ENCODE data around the gene ALAS1. TPM values are rescaled to one million over a fixed set of nuclear protein-coding genes. Genes with fewer than 3 reads are reported as not detected.
A peak's percentile ranks its signal among the peaks of the same experiment; 100 is the strongest.

The ALAS1 gene
- total RNA-seq, 4 donors from 2014 or later: 30.0 to 50.8 (median 35.8) TPM

DNA sequence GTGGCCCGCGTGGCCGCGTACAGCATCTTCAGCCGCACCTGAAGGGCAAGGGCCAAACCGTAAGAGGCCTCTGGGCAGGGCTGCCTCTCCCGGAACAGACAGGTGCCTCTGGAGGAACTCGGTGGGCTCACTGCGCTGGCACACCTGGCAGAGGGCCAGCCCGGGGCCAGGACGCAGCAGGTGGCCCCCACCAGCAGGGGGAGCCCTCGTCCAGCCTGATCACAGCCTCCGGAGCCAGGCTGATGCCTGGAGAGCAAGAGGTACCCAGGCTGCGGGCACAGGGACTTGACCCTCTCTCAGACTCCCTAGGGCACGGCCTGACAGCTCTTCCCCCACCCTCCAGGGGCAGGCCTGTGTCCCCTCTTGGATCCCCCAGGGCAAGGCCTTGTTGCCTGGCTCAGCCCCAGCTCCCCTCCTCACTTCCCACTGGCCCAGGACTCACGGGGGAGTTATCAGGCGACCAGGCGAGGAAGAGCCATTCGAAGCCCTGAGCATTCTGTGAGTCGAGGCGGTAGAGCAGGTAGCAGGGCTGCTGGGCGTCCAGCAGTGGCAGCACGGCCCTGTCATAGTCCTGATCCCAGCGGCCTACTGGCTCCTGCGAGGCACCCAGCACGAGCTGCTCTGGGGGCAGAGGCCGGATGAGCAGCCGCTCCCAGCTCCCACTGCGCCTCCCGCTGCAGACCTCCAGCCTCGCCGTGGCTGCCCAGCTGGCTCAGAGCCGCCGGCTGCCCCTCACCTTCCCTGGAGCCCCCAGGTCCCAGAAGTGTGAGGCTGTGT lies 33.7 kb downstream of the ALAS1 start:
- Histone ChIP-seq H3K4me3 (no peak overlapping the region), H3K27me3 (no peaks in the 10 kb centered on the region), H3K9me3 (no peaks in the 10 kb centered on the region), H3K36me3 (peaks cover 0 to 84% of the 10 kb centered on the region in 2 donors), H3K27ac (peak overlapping the region in 1 of 4 donors; percentile 1), H3K4me1 (peaks cover 0 to 56% (median 18%) of the 10 kb centered on the region in 3 donors)
- TF ChIP-seq CTCF (IDR thresholded peaks at IDR 0.05) (peak in 3 of 4 experiments; percentile 88 to 92 (median 92)), POLR2AphosphoS5 (IDR thresholded peaks at IDR 0.05) (peak; percentile 58), POLR2A (IDR thresholded peaks at IDR 0.05) (no peak)
- no CpG with 5 or more reads among the region's 34 CpGs for WGBS, 2 donors (ENCODE audit: low coverage in 1 of 2)
- peak; percentile 65 for ATAC-seq

DNA sequence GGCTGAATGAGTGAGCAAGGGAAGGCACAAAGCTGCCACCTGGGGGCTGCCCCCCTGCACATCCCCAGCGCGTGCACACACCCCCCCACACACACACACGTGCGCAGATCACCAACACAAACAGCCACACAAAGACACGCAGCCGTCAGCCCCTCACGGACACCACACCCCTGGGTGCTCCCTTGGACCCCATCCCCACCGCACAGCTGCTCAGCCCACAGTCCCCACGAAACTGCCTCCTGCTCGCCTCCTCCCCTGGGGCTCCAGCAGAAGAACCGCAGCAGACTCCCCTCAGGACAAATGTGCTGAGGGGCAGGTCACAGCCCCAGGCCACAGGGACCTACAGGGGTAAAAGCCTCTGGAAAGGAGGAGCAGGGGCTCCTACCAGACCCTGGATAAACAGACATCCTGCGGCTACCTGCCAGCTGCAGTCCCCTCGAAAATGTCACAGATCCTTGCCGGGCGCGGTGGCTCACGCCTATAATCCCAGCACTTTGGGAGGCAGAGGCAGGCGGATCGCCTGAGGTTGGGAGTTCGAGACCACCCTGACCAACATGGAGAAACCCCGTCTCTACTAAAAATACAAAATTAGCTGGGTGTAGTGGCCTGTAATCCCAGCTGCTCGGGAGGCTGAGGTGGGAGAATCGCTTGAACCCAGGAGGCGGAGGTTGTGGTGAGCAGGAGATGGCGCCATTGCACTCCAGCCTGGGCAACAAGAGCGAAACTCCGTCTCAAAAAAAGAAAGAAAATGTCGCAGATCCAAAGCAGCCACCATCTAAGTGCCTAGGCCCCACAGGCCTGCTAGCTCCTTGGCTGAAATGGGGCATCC lies 34.5 kb downstream of the ALAS1 start:
- no peak for TF ChIP-seq EP300 (IDR thresholded peaks at IDR 0.05)
- TF ChIP-seq POLR2A (IDR thresholded peaks at IDR 0.05): no peak
- peak in 2 of 4 experiments; percentile 8 to 25 for TF ChIP-seq CTCF (IDR thresholded peaks at IDR 0.05)
- no peak for TF ChIP-seq POLR2AphosphoS5 (IDR thresholded peaks at IDR 0.05)
- no peak for ATAC-seq
- peaks cover 0 to 64% (median 25%) of the 10 kb centered on the region in 3 donors for H3K4me1 ChIP-seq
- H3K9me3 ChIP-seq: no peaks in the 10 kb centered on the region
- H3K27ac ChIP-seq: peak overlapping the region in 1 of 4 donors; percentile 1
- no peaks in the 10 kb centered on the region for H3K27me3 ChIP-seq
- WGBS, 2 donors (ENCODE audit: low coverage in 1 of 2): 72 to 89% methylated on average over 5 to 8 of the region's 28 CpGs
- H3K36me3 ChIP-seq: peaks cover 0 to 78% of the 10 kb centered on the region in 2 donors
- no peak overlapping the region for H3K4me3 ChIP-seq

DNA sequence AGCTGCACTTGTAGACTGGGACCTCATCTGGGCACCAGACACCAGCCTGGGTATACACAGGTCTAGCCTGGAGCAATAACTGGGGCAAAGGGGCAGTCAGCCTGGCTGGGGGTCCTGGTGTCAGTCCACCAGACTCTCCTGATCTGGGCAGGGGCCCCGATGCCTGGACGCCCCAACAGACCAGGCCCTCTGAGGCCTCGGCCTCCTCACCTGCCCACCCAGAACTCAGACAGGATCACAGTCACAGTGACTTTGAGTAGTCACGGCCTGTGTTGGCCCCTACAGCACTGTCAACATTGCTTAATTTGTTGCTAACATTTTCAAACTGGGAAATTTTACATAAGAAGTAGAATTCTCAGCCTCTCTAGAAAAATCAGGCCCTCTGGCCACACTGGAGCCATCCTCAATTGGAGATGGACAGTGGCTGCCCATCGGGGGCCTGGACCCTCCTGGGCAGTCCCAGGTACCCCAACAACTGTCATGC lies 35.2 kb downstream of the ALAS1 start:
- TF ChIP-seq POLR2AphosphoS5 (IDR thresholded peaks at IDR 0.05) (no peak), CTCF (IDR thresholded peaks at IDR 0.05) (no peak), EP300 (IDR thresholded peaks at IDR 0.05) (no peak), POLR2A (IDR thresholded peaks at IDR 0.05) (no peak)
- Histone ChIP-seq H3K4me1 (peaks cover 0 to 70% (median 31%) of the 10 kb centered on the region in 3 donors), H3K27ac (no peak overlapping the region), H3K4me3 (no peak overlapping the region), H3K36me3 (peaks cover 0 to 71% of the 10 kb centered on the region in 2 donors), H3K27me3 (no peaks in the 10 kb centered on the region), H3K9me3 (no peaks in the 10 kb centered on the region)
- ATAC-seq: no peak
- WGBS, 2 donors (ENCODE audit: low coverage in 1 of 2): 88% methylated on average over 2 of the region's 5 CpGs; no CpG with 5 or more reads in 1 of the 2 donors

- H3K4me3 ChIP-seq: no peak overlapping the region
- peaks cover 0 to 63% of the 10 kb centered on the region in 2 donors for H3K36me3 ChIP-seq
- TF ChIP-seq EP300 (IDR thresholded peaks at IDR 0.05) (no peak), CTCF (IDR thresholded peaks at IDR 0.05) (no peak), POLR2AphosphoS5 (IDR thresholded peaks at IDR 0.05) (no peak), POLR2A (IDR thresholded peaks at IDR 0.05) (no peak)
- no peaks in the 10 kb centered on the region for H3K9me3 ChIP-seq
- 76% methylated on average over 3 of the region's 3 CpGs; no CpG with 5 or more reads in 1 of the 2 donors for WGBS, 2 donors (ENCODE audit: low coverage in 1 of 2)
- no peaks in the 10 kb centered on the region for H3K27me3 ChIP-seq
- no peak for ATAC-seq
- peaks cover 0 to 75% (median 33%) of the 10 kb centered on the region in 3 donors for H3K4me1 ChIP-seq
- H3K27ac ChIP-seq: peak overlapping the region in 1 of 4 donors; percentile 8
Measured at GRCh38 chr3:52233968-52234367, 36.0 kb downstream of the ALAS1 start.

Data from gastroesophageal sphincter (tissue), 4 donors.